Endothelial cell (in vitro differentiated cells): ENCODE results near the gene RERE. TPM values are rescaled to one million over a fixed set of nuclear protein-coding genes. Genes with fewer than 3 reads are reported as not detected.

Experiments used
- DNase-seq: peaks from one replicate; pipeline ENCODE4 v3.0.0; 2021; ENCODE audit warnings: low spot score
- H3K27ac Mint-ChIP-seq: one replicate; pipeline ENCODE4 v1.8.0; 2021; ENCODE audit warnings: mixed read lengths, inconsistent platforms; ENCODE audit not compliant: unreplicated experiment
- H3K27me3 Mint-ChIP-seq: one replicate; pipeline ENCODE4 v1.8.0; 2021; ENCODE audit warnings: mild to moderate bottlenecking, moderate library complexity, mixed read lengths, inconsistent platforms; ENCODE audit not compliant: unreplicated experiment
- H3K36me3 Mint-ChIP-seq: one replicate; pipeline ENCODE4 v1.8.0; 2021; ENCODE audit warnings: mild to moderate bottlenecking, low read depth, mixed read lengths, inconsistent platforms; ENCODE audit not compliant: unreplicated experiment
- H3K4me1 Mint-ChIP-seq: one replicate; pipeline ENCODE4 v1.8.0; 2021; ENCODE audit warnings: mild to moderate bottlenecking, mixed read lengths, inconsistent platforms; ENCODE audit not compliant: unreplicated experiment
- H3K4me3 Mint-ChIP-seq: one replicate; pipeline ENCODE4 v1.8.0; 2021; ENCODE audit warnings: mild to moderate bottlenecking, mixed read lengths, inconsistent platforms; ENCODE audit not compliant: unreplicated experiment
- H3K9me3 Mint-ChIP-seq: one replicate; pipeline ENCODE4 v1.8.0; 2021; ENCODE audit warnings: mixed read lengths, inconsistent platforms; ENCODE audit not compliant: unreplicated experiment
- CTCF ChIP-seq: fragments of 200-600 bp; sonication (generic); IDR thresholded peaks from one replicate; pipeline ENCODE4 v1.5.0; 2021; ENCODE audit warnings: antibody characterized with exemption; ENCODE audit not compliant: unreplicated experiment
- total RNA-seq: library from RNA; stranded (reverse); fragmentation: NEBNext Ultra II Directional; extraction: Animal tissue kit (Norgen Biotek cat#: 25700); gene quantifications from one replicate; pipeline ENCODE4 v1.2.1, GENCODE V29; 2021; ENCODE audit not compliant: unreplicated experiment

The RERE gene
- total RNA-seq, 1 donor from 2014 or later = 115 TPM

DNA sequence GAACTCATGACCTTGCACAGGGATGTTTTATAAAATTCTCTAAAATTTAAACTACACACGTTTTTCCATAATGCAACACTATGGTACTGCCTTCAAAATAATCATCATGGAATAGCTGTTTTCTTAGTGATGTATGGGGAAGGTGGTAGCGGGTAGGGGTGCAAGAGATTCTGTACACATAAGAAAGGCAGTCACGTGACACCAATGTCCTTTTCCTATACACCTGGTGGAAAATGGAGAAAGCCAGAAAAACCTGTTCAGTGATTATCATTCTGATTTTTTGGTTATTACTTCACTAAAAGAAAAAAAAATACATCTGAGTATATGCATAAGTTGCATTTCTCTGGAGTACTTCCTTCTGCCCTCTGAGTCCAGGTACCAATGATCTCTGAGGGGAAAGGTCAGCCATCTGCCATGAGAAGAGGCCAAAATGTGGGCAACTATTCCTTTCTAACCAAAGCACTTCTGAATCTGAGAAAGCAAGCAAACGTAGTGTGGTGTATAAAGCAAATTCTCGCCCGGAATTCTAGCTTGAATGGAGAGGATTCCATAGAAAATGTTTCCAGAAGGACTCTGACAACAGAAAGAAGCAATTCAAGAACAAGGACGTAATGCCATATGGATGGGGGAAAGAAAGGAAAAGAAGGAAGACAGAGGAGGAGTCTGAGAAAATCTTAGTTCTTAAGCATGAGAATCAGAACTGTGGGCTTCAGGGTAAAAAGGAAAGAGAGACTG is 137.3 kb downstream of the RERE start:
- TF ChIP-seq CTCF = no peak
- H3K9me3 Mint-ChIP-seq = no peaks in the 10 kb centered on the region
- no peak for DNase-seq
- H3K27ac Mint-ChIP-seq = no peak overlapping the region
- no peaks in the 10 kb centered on the region for H3K27me3 Mint-ChIP-seq
- H3K4me3 Mint-ChIP-seq = no peak overlapping the region
- H3K4me1 Mint-ChIP-seq = peaks cover 11% of the 10 kb centered on the region
- no peaks in the 10 kb centered on the region for H3K36me3 Mint-ChIP-seq

GRCh38 chr1:8679395-8679800 is 138.0 kb downstream of the RERE start:
- DNase-seq = no peak
- Mint-ChIP-seq H3K4me1 (peaks cover 8% of the 10 kb centered on the region), H3K27ac (no peak overlapping the region), H3K4me3 (no peak overlapping the region), H3K9me3 (no peaks in the 10 kb centered on the region), H3K36me3 (no peaks in the 10 kb centered on the region), H3K27me3 (no peaks in the 10 kb centered on the region)
- TF ChIP-seq CTCF = no peak

DNA sequence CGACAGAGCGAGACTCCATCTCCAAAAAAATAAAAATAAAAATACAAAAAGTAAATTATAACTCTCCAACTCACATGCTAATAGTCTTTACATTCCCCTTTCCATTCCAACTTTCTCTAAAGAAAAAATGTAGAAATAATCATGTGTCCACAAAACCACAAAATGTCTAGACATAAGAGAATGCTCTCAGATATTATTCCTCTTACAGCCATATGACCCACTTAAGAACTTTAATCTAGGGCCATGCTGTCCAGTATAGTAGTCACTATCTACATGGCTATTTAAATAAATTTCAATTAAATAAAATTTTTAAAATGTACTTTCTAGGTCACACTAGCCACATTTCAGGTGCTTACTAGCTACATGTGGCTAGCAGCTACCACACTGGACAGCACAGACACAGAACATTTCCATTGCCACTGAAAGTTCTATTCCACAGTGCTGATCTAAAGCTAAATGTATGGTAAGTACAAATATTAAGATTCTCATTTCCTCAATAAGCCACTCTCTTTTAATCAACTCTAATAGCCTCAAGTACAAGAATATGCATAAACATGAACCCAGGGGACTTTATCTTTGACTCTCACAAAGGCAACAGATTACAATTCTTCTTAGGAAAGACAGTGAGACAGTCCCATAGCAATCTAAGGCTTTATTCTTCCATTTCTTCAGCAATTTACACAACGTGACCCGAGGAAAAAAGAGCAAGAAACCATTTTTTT is 138.6 kb downstream of the RERE start:
- no peak overlapping the region for H3K27ac Mint-ChIP-seq
- no peaks in the 10 kb centered on the region for H3K9me3 Mint-ChIP-seq
- H3K4me1 Mint-ChIP-seq = peaks cover 6% of the 10 kb centered on the region
- no peak overlapping the region for H3K4me3 Mint-ChIP-seq
- no peaks in the 10 kb centered on the region for H3K27me3 Mint-ChIP-seq
- no peak for TF ChIP-seq CTCF
- no peaks in the 10 kb centered on the region for H3K36me3 Mint-ChIP-seq
- DNase-seq = no peak

DNA sequence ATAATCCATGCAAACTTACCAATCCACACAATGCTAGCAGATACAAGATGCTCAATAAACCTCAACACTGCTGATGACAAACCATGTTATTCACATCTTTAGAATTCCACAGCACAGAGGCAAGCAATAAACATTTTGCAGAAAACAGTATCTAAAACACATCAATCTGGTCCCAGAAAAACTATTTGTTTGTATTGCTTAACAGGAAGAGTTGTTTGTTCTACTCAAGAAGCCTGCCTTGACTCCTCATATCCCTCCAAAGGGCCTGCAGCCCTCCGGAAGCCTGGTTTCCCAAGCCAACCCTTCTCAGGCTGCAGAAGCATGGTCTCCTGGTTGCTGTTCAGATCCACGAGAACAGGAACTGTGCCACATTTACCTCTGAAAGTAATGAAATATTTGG is 139.7 kb downstream of the RERE start:
- no peak overlapping the region for H3K27ac Mint-ChIP-seq
- H3K9me3 Mint-ChIP-seq = no peaks in the 10 kb centered on the region
- H3K36me3 Mint-ChIP-seq = no peaks in the 10 kb centered on the region
- DNase-seq = no peak
- no peak overlapping the region for H3K4me3 Mint-ChIP-seq
- no peaks in the 10 kb centered on the region for H3K27me3 Mint-ChIP-seq
- peaks cover 6% of the 10 kb centered on the region for H3K4me1 Mint-ChIP-seq
- TF ChIP-seq CTCF = no peak

DNA sequence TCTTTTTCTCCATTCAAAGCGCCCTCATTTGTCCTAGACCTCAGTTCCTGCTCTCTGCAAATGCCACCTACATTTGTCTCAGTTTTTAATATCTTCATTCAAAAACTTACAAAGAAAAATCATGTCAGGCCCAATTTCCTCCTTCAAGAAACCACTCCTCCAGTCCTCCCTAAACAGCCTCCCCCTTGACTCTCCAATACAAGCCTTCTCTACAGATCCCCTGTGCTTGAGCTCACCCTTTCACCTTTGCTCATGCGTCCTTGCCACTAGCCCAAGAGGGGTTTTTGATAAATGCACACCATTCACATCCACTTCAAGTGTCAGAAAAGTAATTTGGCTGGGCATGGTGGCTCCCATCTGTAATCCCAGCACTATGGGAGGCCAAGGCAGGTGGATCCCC is 140.6 kb downstream of the RERE start:
- H3K27ac Mint-ChIP-seq = no peak overlapping the region
- H3K4me1 Mint-ChIP-seq = peaks cover 6% of the 10 kb centered on the region
- no peaks in the 10 kb centered on the region for H3K36me3 Mint-ChIP-seq
- H3K4me3 Mint-ChIP-seq = no peak overlapping the region
- no peaks in the 10 kb centered on the region for H3K9me3 Mint-ChIP-seq
- no peaks in the 10 kb centered on the region for H3K27me3 Mint-ChIP-seq
- TF ChIP-seq CTCF = no peak
- no peak for DNase-seq
